ENCODE results near the gene SERPINE1.
A peak's percentile ranks its signal among the peaks of the same experiment; 100 is the strongest.

The SERPINE1 gene

GRCh38 chr7:101170617-101171441 lies 43.9 kb downstream of the SERPINE1 start:
- DNase-seq, result no peak

GRCh38 chr7:101171442-101171837 lies 44.5 kb downstream of the SERPINE1 start:
- DNase-seq, result no peak

GRCh38 chr7:101172005-101172853 lies 45.3 kb downstream of the SERPINE1 start:
- DNase-seq, result no peak

- DNase-seq, result no peak
These were observed 46.2 kb downstream of the SERPINE1 start for GRCh38 chr7:101172854-101173751.

GRCh38 chr7:101173752-101174244 lies 46.9 kb downstream of the SERPINE1 start:
- DNase-seq, result peak; percentile 84

GRCh38 chr7:101174322-101174854 lies 47.5 kb downstream of the SERPINE1 start:
- DNase-seq, result no peak

- DNase-seq, result no peak
These were observed 48.8 kb downstream of the SERPINE1 start for GRCh38 chr7:101175664-101176063.

GRCh38 chr7:101177644-101178043 lies 50.7 kb downstream of the SERPINE1 start:
- no peak for DNase-seq

GRCh38 chr7:101179117-101179516 lies 52.2 kb downstream of the SERPINE1 start:
- DNase-seq, result no peak

- DNase-seq, result no peak
These were observed 52.8 kb downstream of the SERPINE1 start for GRCh38 chr7:101179713-101180112.

GRCh38 chr7:101180130-101180755 lies 53.3 kb downstream of the SERPINE1 start, which contains the start of gene NAT16:
Gene NAT16, minus strand, starts transcription at chr7:101180293. Its CDS starts 5,486 bp downstream, at chr7:101174807.
- no peak for DNase-seq

GRCh38 chr7:101185258-101185839 lies 58.4 kb downstream of the SERPINE1 start:
- DNase-seq, result no peak

- DNase-seq, result no peak
These were observed 59.3 kb downstream of the SERPINE1 start for GRCh38 chr7:101186194-101186593.

- DNase-seq, result no peak
These were observed 60.0 kb downstream of the SERPINE1 start for GRCh38 chr7:101186844-101187428.

Measured in activated CD4-positive, alpha-beta T cell treated with anti-CD3 and anti-CD28 coated beads, Interleukin-2, Interleukin-6, amounts not matched to agents 100 ng/mL and 50 ng/mL, durations not matched to agents 16 hours and 8 hours (primary cell).